Liver (tissue), 9 donors: ENCODE data around the gene CNBP. TPM values are rescaled to one million over a fixed set of nuclear protein-coding genes. Genes with fewer than 3 reads are reported as not detected.
"Not testable (repeated sequence)": the region's sequence is repeated elsewhere in the genome, so short reads cannot be mapped to it uniquely, and the experiment has no call there.

ENCODE experiments used
- DNase-seq: peaks from one replicate; pipeline ENCODE4 v3.0.0-alpha.2; 2017; ENCODE audit warnings: low spot score
- H3K27ac ChIP-seq, 2 donors: one replicate each; pipeline ENCODE4 v1.7.0; 2013; ENCODE audit warnings: inconsistent platforms in 2 of 2, low read length in 2 of 2, control low read depth in 1 of 2, low read depth in 1 of 2, mild to moderate bottlenecking in 1 of 2
- H3K27me3 ChIP-seq, 4 donors: one replicate each; pipeline versions ENCODE4 v1.6.1 to v1.7.0; 2013; ENCODE audit warnings: low read length in 3 of 4, inconsistent platforms in 1 of 4, mild to moderate bottlenecking in 1 of 4, moderate library complexity in 1 of 4; ENCODE audit not compliant: control insufficient read depth in 4 of 4, insufficient read depth in 4 of 4
- H3K36me3 ChIP-seq, 4 donors: one replicate each; pipeline versions ENCODE4 v1.6.1 to v1.7.0; 2013; ENCODE audit warnings: low read length in 3 of 4, mild to moderate bottlenecking in 3 of 4, low read depth in 1 of 4, moderate library complexity in 1 of 4; ENCODE audit not compliant: control insufficient read depth in 4 of 4, insufficient read depth in 3 of 4
- H3K4me1 ChIP-seq, 4 donors: one replicate each; pipeline versions ENCODE4 v1.6.1 to v1.7.0; 2013; ENCODE audit warnings: low read length in 3 of 4, mild to moderate bottlenecking in 3 of 4, moderate library complexity in 1 of 4; ENCODE audit not compliant: control insufficient read depth in 4 of 4, insufficient read depth in 4 of 4
- H3K4me3 ChIP-seq, 3 donors: one replicate each; pipeline versions ENCODE4 v1.6.1 to v1.7.0; 2013; ENCODE audit warnings: low read length in 3 of 3, control low read depth in 1 of 3, low read depth in 1 of 3, mild to moderate bottlenecking in 1 of 3
- H3K9ac ChIP-seq, 2 donors: one replicate each; pipeline ENCODE4 v1.7.0; 2013; ENCODE audit warnings: low read length in 2 of 2, mild to moderate bottlenecking in 2 of 2, moderate library complexity in 2 of 2, control low read depth in 1 of 2, low read depth in 1 of 2
- H3K9me3 ChIP-seq, 4 donors: one replicate each; pipeline versions ENCODE4 v1.6.1 to v1.7.0; 2013; ENCODE audit warnings: low read length in 3 of 4; ENCODE audit not compliant: control insufficient read depth in 4 of 4
- GABPA ChIP-seq, 2 donors: IDR thresholded peaks in 1 of 2; conservative IDR thresholded peaks in 1 of 2; 2 replicates each; pipeline ENCODE4 v1.6.1; 2016; ENCODE audit warnings: antibody characterized with exemption in 2 of 2, mild to moderate bottlenecking in 1 of 2, moderate library complexity in 1 of 2
- JUND ChIP-seq, 2 donors: IDR thresholded peaks; 2 replicates each; pipeline ENCODE4 v1.6.1; 2016; ENCODE audit warnings: antibody characterized with exemption in 2 of 2
- RAD21 ChIP-seq, 2 donors: IDR thresholded peaks; 2 replicates each; pipeline ENCODE4 v1.6.1; 2016; ENCODE audit warnings: antibody characterized with exemption in 2 of 2, mild to moderate bottlenecking in 2 of 2
- RXRA ChIP-seq, 2 donors: IDR thresholded peaks; 2 replicates each; pipeline ENCODE4 v1.6.1; 2017 to 2018; ENCODE audit warnings: antibody characterized with exemption in 2 of 2, mild to moderate bottlenecking in 1 of 2
- SP1 ChIP-seq: IDR thresholded peaks from 2 replicates; pipeline ENCODE4 v1.6.1; 2018; ENCODE audit warnings: antibody characterized with exemption, mild to moderate bottlenecking
- TAF1 ChIP-seq: conservative IDR thresholded peaks from 2 replicates; pipeline ENCODE4 v1.6.1; 2016; ENCODE audit warnings: antibody characterized with exemption, mild to moderate bottlenecking
- YY1 ChIP-seq: IDR thresholded peaks from 2 replicates; pipeline ENCODE4 v1.6.1; 2016; ENCODE audit warnings: antibody characterized with exemption, mild to moderate bottlenecking
- WGBS: extraction: QIAGEN DNeasy Blood & Tissue Kit; methylation state at CpG from one replicate; pipeline ENCODE4 v1.1.7; 2013; 5-methylcytosine and 5-hydroxymethylcytosine counted together
- polyA plus RNA-seq, 2 donors: library from polyadenylated mRNA; stranded (reverse) in 1 of 2; unstranded in 1 of 2; fragments of 200-250 nt in 1 of 2; fragments of >200 nt in 1 of 2; fragmentation: Nextera tagmentation in 1 of 2; extraction: Ambion mirVana in 1 of 2; gene quantifications; one replicate each; pipeline versions ENCODE4 v1.2.1 to v1.2.3, GENCODE V29; 2013 to 2015
- total RNA-seq, 2 donors: library from RNA; depleted of rRNA; stranded (reverse); fragments of >200 nt; gene quantifications; one replicate each; pipeline ENCODE4 v1.2.3, GENCODE V29; 2014
- TF ChIP-seq, protein P1 (sequence below): IDR thresholded peaks from 2 replicates; pipeline ENCODE4 v1.6.1; 2016; ENCODE audit warnings: antibody characterized with exemption
- TF ChIP-seq, protein P2 (sequence below): IDR thresholded peaks from 2 replicates; pipeline ENCODE4 v1.6.1; 2016; ENCODE audit warnings: antibody characterized with exemption
- TF ChIP-seq, protein P3 (sequence below): IDR thresholded peaks from 2 replicates; pipeline ENCODE4 v1.6.1; 2016; ENCODE audit warnings: antibody characterized with exemption, mild to moderate bottlenecking
- TF ChIP-seq, protein P4 (sequence below): IDR thresholded peaks from 2 replicates; pipeline ENCODE4 v1.6.1; 2016; ENCODE audit warnings: antibody characterized with exemption
- TF ChIP-seq, protein P5 (sequence below): fragments of 150-350 bp; IDR thresholded peaks from 2 replicates; pipeline ENCODE4 v1.5.1; 2017; ENCODE audit warnings: improper control_type of control experiment, low read depth, low read length; ENCODE audit not compliant: missing input control
- donor health status: healthy.
- donor health status: healthy.
- donor health status: healthy.
- donor health status: healthy.
- donor health status: healthy.

The CNBP gene
- total and polyA plus RNA-seq, 4 donors, result 162 to 291 (median 214) TPM

DNA sequence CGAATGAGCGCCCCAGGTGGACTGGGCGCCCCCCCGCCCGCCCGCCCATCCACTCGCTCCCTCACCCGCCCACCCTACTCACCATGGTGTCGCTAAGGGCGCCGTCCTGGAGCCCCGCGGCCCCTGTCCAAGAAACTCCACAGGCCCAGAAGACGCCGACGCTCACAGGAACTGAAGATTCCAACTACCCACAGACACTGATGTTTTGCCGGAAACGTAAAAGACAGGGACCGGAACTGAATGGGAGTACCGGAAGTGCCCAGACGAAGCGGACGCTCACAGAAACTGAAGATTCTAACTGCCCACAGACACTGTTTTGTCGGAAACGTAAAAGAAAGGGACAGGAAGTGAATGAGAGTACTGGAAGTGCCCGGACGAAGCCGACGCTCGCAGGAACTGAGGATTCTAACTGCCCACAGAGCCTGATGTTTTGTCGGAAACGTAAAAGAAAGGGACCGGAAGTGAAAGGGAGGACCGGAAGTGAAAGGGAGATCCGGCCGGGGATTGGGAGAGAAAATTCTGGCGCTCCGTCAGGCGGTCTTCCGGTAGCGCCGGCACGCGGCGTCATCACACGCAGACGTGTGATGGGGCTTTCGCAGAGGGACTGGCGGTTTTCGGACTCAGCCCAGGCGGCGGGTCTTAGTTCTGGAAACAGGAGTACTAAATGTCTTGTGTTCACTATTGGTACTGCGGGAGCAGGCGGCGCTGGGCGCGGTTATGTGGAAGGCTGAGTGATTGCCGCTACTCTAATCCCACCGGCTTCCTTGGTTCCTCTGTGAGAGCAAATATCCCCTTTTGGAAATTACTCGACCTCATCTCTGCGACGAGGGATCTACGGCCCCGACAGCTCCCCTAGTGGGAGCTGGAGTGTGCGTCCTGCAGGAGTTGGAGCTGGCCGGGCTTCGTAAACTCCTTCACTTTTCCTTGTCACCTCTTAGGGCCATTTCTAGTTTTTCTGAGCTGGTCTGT is 22.5 kb downstream of the CNBP start, which contains the start of gene ISY1 (continued):
- TF ChIP-seq, protein P1, sequence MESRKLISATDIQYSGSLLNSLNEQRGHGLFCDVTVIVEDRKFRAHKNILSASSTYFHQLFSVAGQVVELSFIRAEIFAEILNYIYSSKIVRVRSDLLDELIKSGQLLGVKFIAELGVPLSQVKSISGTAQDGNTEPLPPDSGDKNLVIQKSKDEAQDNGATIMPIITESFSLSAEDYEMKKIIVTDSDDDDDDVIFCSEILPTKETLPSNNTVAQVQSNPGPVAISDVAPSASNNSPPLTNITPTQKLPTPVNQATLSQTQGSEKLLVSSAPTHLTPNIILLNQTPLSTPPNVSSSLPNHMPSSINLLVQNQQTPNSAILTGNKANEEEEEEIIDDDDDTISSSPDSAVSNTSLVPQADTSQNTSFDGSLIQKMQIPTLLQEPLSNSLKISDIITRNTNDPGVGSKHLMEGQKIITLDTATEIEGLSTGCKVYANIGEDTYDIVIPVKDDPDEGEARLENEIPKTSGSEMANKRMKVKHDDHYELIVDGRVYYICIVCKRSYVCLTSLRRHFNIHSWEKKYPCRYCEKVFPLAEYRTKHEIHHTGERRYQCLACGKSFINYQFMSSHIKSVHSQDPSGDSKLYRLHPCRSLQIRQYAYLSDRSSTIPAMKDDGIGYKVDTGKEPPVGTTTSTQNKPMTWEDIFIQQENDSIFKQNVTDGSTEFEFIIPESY, result peak; percentile 70
- TF ChIP-seq, protein P2, sequence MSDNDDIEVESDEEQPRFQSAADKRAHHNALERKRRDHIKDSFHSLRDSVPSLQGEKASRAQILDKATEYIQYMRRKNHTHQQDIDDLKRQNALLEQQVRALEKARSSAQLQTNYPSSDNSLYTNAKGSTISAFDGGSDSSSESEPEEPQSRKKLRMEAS, result peak; percentile 100
- peak; percentile 99 for TF ChIP-seq GABPA (IDR thresholded peaks at IDR 0.05 in 1 of 2, conservative IDR thresholded peaks at IDR 0.05 in 1 of 2)
- peak; percentile 62 to 70 for TF ChIP-seq RAD21 (IDR thresholded peaks at IDR 0.05)

DNA sequence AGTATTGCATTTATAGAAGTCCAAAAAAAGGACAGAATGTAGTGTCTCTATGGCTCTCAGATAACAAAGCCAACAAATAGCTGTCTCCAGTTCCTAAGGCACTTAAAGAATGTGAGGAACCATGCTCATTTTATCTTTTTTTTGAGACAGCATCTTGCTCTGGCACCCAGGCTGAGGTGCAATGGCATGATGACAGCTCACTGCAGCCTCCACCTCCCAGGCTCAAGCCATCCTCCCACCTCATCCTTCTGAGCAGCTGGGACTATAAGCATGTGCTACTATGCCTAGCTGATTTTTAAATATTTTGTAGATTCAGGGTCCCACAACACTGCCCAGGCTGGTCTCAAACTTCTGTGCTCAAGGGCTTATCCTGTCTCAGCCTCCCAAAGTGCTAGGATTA is 38.9 kb downstream of the CNBP start:
- DNase-seq, result no peak
- no peak overlapping the region for H3K27ac ChIP-seq
- no peak overlapping the region for H3K4me3 ChIP-seq
- no peak overlapping the region for H3K9ac ChIP-seq
- TF ChIP-seq TAF1 (no peak), YY1 (no peak), SP1 (no peak), GABPA (IDR thresholded peaks at IDR 0.05 in 1 of 2, conservative IDR thresholded peaks at IDR 0.05 in 1 of 2) (no peak), RXRA (IDR thresholded peaks at IDR 0.05) (no peak), JUND (IDR thresholded peaks at IDR 0.05) (no peak)
- TF ChIP-seq, protein P2, result no peak
- TF ChIP-seq, protein P3, sequence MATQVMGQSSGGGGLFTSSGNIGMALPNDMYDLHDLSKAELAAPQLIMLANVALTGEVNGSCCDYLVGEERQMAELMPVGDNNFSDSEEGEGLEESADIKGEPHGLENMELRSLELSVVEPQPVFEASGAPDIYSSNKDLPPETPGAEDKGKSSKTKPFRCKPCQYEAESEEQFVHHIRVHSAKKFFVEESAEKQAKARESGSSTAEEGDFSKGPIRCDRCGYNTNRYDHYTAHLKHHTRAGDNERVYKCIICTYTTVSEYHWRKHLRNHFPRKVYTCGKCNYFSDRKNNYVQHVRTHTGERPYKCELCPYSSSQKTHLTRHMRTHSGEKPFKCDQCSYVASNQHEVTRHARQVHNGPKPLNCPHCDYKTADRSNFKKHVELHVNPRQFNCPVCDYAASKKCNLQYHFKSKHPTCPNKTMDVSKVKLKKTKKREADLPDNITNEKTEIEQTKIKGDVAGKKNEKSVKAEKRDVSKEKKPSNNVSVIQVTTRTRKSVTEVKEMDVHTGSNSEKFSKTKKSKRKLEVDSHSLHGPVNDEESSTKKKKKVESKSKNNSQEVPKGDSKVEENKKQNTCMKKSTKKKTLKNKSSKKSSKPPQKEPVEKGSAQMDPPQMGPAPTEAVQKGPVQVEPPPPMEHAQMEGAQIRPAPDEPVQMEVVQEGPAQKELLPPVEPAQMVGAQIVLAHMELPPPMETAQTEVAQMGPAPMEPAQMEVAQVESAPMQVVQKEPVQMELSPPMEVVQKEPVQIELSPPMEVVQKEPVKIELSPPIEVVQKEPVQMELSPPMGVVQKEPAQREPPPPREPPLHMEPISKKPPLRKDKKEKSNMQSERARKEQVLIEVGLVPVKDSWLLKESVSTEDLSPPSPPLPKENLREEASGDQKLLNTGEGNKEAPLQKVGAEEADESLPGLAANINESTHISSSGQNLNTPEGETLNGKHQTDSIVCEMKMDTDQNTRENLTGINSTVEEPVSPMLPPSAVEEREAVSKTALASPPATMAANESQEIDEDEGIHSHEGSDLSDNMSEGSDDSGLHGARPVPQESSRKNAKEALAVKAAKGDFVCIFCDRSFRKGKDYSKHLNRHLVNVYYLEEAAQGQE, result no peak
- TF ChIP-seq, protein P1, result no peak
- TF ChIP-seq, protein P4, sequence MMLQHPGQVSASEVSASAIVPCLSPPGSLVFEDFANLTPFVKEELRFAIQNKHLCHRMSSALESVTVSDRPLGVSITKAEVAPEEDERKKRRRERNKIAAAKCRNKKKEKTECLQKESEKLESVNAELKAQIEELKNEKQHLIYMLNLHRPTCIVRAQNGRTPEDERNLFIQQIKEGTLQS, result no peak
- TF ChIP-seq, protein P5, sequence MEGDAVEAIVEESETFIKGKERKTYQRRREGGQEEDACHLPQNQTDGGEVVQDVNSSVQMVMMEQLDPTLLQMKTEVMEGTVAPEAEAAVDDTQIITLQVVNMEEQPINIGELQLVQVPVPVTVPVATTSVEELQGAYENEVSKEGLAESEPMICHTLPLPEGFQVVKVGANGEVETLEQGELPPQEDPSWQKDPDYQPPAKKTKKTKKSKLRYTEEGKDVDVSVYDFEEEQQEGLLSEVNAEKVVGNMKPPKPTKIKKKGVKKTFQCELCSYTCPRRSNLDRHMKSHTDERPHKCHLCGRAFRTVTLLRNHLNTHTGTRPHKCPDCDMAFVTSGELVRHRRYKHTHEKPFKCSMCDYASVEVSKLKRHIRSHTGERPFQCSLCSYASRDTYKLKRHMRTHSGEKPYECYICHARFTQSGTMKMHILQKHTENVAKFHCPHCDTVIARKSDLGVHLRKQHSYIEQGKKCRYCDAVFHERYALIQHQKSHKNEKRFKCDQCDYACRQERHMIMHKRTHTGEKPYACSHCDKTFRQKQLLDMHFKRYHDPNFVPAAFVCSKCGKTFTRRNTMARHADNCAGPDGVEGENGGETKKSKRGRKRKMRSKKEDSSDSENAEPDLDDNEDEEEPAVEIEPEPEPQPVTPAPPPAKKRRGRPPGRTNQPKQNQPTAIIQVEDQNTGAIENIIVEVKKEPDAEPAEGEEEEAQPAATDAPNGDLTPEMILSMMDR, result no peak
- H3K27me3 ChIP-seq, result no peaks in the 10 kb centered on the region
- peaks cover 0 to 2% (median 0%) of the 10 kb centered on the region in 4 donors for H3K4me1 ChIP-seq
- H3K9me3 ChIP-seq, result no peaks in the 10 kb centered on the region
- peaks cover 7 to 28% (median 23%) of the 10 kb centered on the region in 4 donors for H3K36me3 ChIP-seq

DNA sequence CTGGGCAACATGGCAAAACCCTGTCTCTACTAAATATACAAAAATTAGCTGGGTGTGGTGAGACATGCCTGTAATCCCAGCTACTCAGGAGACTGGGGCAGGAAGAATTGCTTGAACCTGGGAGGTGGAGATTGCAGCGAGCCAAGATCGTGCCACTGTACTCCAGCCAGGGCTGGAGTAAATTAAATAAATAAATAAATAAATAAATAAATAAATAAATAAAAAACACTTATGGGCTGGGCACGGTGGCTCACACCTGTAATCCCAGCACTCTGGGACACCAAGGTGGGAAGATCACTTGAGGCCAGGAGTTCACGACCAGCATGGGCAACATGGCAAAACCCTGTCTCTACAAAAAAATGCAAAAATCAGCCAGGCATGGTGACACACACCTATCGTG is 42.7 kb downstream of the CNBP start:
- H3K9me3 ChIP-seq, H3K27ac ChIP-seq, H3K4me1 ChIP-seq, H3K9ac ChIP-seq, H3K27me3 ChIP-seq, H3K4me3 ChIP-seq, DNase-seq: not testable (repeated sequence)
- 96% methylated on average over 5 of the region's 5 CpGs for WGBS
- peaks cover 10 to 33% (median 27%) of the 10 kb centered on the region in 4 donors for H3K36me3 ChIP-seq
